ENCODE data around the gene COPS8. TPM values are rescaled to one million over a fixed set of nuclear protein-coding genes. Genes with fewer than 3 reads are reported as not detected.

The COPS8 gene
- total RNA-seq, 4 donors from 2014 or later: 59.0 to 88.3 (median 77.7) TPM

DNA sequence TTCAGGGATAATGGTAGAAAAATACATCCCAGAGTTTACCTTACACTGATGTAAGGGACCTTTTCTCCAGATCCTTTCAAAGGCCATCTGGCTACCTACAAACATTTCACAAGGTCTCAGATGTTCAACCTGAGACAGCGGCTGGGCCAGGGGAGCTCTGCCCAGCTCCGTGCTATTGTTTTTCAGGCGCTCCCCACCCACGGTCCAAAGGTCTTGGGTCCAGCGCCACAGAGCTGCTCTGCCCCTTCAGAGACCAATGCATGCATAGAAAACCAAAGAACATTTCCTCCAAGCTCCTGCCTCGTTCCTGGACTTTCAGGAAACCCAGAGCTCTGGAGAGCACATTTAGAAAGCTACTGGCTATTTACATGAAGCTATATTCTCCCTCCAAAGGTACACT is 40.3 kb downstream of the COPS8 start:
- no peak for DNase-seq (ENCODE audit: low spot score in 2 of 2)
- H3K36me3 ChIP-seq: no peaks in the 10 kb centered on the region
- no peaks in the 10 kb centered on the region for H3K27me3 ChIP-seq
- H3K27ac ChIP-seq: peak overlapping the region; percentile 72
- H3K9me3 ChIP-seq: no peaks in the 10 kb centered on the region
- 89% methylated on average over 6 of the region's 6 CpGs for WGBS
- TF ChIP-seq POLR2AphosphoS5 (IDR thresholded peaks at IDR 0.05) (no peak), EP300 (IDR thresholded peaks at IDR 0.05) (no peak), POLR2A (IDR thresholded peaks at IDR 0.05) (no peak)
- TF ChIP-seq, protein P1, sequence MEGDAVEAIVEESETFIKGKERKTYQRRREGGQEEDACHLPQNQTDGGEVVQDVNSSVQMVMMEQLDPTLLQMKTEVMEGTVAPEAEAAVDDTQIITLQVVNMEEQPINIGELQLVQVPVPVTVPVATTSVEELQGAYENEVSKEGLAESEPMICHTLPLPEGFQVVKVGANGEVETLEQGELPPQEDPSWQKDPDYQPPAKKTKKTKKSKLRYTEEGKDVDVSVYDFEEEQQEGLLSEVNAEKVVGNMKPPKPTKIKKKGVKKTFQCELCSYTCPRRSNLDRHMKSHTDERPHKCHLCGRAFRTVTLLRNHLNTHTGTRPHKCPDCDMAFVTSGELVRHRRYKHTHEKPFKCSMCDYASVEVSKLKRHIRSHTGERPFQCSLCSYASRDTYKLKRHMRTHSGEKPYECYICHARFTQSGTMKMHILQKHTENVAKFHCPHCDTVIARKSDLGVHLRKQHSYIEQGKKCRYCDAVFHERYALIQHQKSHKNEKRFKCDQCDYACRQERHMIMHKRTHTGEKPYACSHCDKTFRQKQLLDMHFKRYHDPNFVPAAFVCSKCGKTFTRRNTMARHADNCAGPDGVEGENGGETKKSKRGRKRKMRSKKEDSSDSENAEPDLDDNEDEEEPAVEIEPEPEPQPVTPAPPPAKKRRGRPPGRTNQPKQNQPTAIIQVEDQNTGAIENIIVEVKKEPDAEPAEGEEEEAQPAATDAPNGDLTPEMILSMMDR (IDR thresholded peaks at IDR 0.05): no peak
- H3K4me1 ChIP-seq: peaks cover 18% of the 10 kb centered on the region
- no peak overlapping the region for H3K4me3 ChIP-seq

- 62% methylated on average over 9 of the region's 13 CpGs for WGBS
- Histone ChIP-seq H3K36me3 (no peaks in the 10 kb centered on the region), H3K27ac (peak overlapping the region; percentile 72), H3K4me3 (no peak overlapping the region), H3K27me3 (no peaks in the 10 kb centered on the region), H3K9me3 (no peaks in the 10 kb centered on the region), H3K4me1 (peaks cover 18% of the 10 kb centered on the region)
- TF ChIP-seq POLR2AphosphoS5 (IDR thresholded peaks at IDR 0.05) (no peak), EP300 (IDR thresholded peaks at IDR 0.05) (no peak), POLR2A (IDR thresholded peaks at IDR 0.05) (no peak)
- TF ChIP-seq, protein P1 (IDR thresholded peaks at IDR 0.05): no peak
- no peak for DNase-seq (ENCODE audit: low spot score in 2 of 2)
These were observed 41.0 kb downstream of the COPS8 start for GRCh38 chr2:237126519-237127174.

- TF ChIP-seq POLR2AphosphoS5 (IDR thresholded peaks at IDR 0.05): peak in 1 of 3 donors; percentile 85
- no peak for TF ChIP-seq EP300 (IDR thresholded peaks at IDR 0.05)
- 23% methylated on average over 11 of the region's 11 CpGs for WGBS
- DNase-seq (ENCODE audit: low spot score in 2 of 2): peak; percentile 95
- no peak overlapping the region for H3K4me3 ChIP-seq
- H3K36me3 ChIP-seq: no peaks in the 10 kb centered on the region
- H3K27me3 ChIP-seq: no peaks in the 10 kb centered on the region
- peaks cover 18% of the 10 kb centered on the region for H3K4me1 ChIP-seq
- H3K9me3 ChIP-seq: no peaks in the 10 kb centered on the region
- H3K27ac ChIP-seq: peak overlapping the region; percentile 83
These were observed 42.5 kb downstream of the COPS8 start for GRCh38 chr2:237128026-237128703.

- H3K27ac ChIP-seq: peak overlapping the region; percentile 83
- DNase-seq (ENCODE audit: low spot score in 2 of 2): no peak
These were observed 43.3 kb downstream of the COPS8 start for GRCh38 chr2:237128845-237129592.

GRCh38 chr2:237129625-237130263 is 44.1 kb downstream of the COPS8 start:
- H3K27ac ChIP-seq: no peak overlapping the region

More at GRCh38 chr2:237128845-237129592, 43.3 kb downstream of the COPS8 start:
- WGBS: 92% methylated on average over 10 of the region's 10 CpGs
- H3K36me3 ChIP-seq: no peaks in the 10 kb centered on the region
- H3K4me3 ChIP-seq: no peak overlapping the region
- H3K27me3 ChIP-seq: no peaks in the 10 kb centered on the region
- H3K9me3 ChIP-seq: no peaks in the 10 kb centered on the region
- no peak for TF ChIP-seq EP300 (IDR thresholded peaks at IDR 0.05)
- no peak for TF ChIP-seq POLR2A (IDR thresholded peaks at IDR 0.05)
- TF ChIP-seq, protein P1 (IDR thresholded peaks at IDR 0.05): no peak
- TF ChIP-seq POLR2AphosphoS5 (IDR thresholded peaks at IDR 0.05): no peak
- peaks cover 18% of the 10 kb centered on the region for H3K4me1 ChIP-seq

More at GRCh38 chr2:237129625-237130263, 44.1 kb downstream of the COPS8 start:
- TF ChIP-seq POLR2AphosphoS5 (IDR thresholded peaks at IDR 0.05) (no peak), EP300 (IDR thresholded peaks at IDR 0.05) (no peak), POLR2A (IDR thresholded peaks at IDR 0.05) (no peak)
- TF ChIP-seq, protein P1 (IDR thresholded peaks at IDR 0.05): no peak
- no peak overlapping the region for H3K4me3 ChIP-seq
- 82% methylated on average over 4 of the region's 4 CpGs for WGBS
- no peaks in the 10 kb centered on the region for H3K36me3 ChIP-seq
- H3K27me3 ChIP-seq: no peaks in the 10 kb centered on the region
- DNase-seq (ENCODE audit: low spot score in 2 of 2): no peak
- H3K4me1 ChIP-seq: peaks cover 18% of the 10 kb centered on the region
- H3K9me3 ChIP-seq: no peaks in the 10 kb centered on the region
